ENCODE measurements around the gene PRRX2.

DNA sequence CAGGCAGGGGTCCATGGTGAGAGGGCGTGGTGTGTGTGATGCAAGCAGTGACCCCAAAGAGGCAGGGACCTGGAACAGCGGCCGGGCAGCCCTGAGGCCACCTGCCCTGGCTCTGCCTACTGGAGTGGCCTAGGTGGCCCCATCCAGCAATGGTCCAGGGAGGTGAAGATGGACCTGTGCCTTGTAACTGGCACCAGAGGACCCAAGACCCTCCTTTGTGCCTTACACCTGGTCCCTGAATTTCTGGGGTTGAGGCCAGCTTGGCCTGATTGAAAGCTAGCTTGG lies 44.7 kb downstream of the PRRX2 start:
- TF ChIP-seq, protein P1, sequence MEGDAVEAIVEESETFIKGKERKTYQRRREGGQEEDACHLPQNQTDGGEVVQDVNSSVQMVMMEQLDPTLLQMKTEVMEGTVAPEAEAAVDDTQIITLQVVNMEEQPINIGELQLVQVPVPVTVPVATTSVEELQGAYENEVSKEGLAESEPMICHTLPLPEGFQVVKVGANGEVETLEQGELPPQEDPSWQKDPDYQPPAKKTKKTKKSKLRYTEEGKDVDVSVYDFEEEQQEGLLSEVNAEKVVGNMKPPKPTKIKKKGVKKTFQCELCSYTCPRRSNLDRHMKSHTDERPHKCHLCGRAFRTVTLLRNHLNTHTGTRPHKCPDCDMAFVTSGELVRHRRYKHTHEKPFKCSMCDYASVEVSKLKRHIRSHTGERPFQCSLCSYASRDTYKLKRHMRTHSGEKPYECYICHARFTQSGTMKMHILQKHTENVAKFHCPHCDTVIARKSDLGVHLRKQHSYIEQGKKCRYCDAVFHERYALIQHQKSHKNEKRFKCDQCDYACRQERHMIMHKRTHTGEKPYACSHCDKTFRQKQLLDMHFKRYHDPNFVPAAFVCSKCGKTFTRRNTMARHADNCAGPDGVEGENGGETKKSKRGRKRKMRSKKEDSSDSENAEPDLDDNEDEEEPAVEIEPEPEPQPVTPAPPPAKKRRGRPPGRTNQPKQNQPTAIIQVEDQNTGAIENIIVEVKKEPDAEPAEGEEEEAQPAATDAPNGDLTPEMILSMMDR (IDR thresholded peaks at IDR 0.05): no peak
- TF ChIP-seq ZFX (IDR thresholded peaks at IDR 0.05; ENCODE audit: borderline replicate concordance): no peak
